Measurements from ENCODE around the gene ACVR1B. TPM values are rescaled to one million over a fixed set of nuclear protein-coding genes. Genes with fewer than 3 reads are reported as not detected.
A peak's percentile ranks its signal among the peaks of the same experiment; 100 is the strongest.

The ACVR1B gene
- total and polyA plus RNA-seq, 2 donors (not counting 3 experiments of a cell fraction or from before 2014, with no cell fraction given) = 29.0 to 33.7 TPM

DNA sequence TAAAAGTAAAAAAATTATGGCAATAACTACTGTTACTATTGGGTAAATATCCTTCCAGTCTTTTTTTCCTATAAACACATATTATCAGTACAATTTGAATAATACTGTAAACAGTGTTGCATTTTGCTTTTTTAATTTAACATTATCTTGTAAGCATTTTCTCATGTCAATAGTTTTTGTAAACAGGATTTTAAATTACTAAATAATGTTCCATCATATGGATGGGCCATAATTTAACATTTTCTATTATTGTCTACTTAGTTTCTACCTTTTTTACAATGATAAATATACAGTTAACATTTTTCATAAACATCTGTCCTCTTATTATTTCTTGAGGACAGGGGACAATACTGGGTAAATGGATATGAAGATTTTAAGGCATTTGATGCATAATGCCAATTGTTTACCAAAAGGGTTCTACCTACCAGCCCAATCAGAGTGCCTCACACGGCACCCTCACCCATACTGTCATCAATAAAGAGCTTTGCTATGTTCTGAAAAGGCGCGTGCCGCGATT is 759 bp upstream of the ACVR1B start:
- Histone ChIP-seq H3K27ac (ENCODE audit: insufficient read depth, low read depth, low read length) (peak overlapping the region; percentile 6), H3K9me3 (replicated peaks; ENCODE audit: control insufficient read depth, insufficient read depth, low read length) (no peaks in the 10 kb centered on the region), H3K9ac (replicated peaks; ENCODE audit: extremely low read depth, insufficient read depth, low read length) (peak overlapping the region; percentile 60), H3K4me3 (replicated peaks in 1 of 3; ENCODE audit: insufficient read depth in 1 of 3, low read depth in 1 of 3, low read length in 3 of 3) (peak overlapping the region; percentile 47 to 66 (median 59)), H3K4me1 (ENCODE audit: control insufficient read depth, extremely low read depth, insufficient read depth, low read length) (peaks cover 27% of the 10 kb centered on the region), H3K27me3 (ENCODE audit: control insufficient read depth in 2 of 2, insufficient read depth in 2 of 2, low read length in 2 of 2) (peaks cover 0 to 4% of the 10 kb centered on the region in 2 experiments), H2AFZ (ENCODE audit: low read depth, low read length) (peak overlapping the region; percentile 97), H3K9me1 (replicated peaks; ENCODE audit: control insufficient read depth, extremely low read depth, insufficient read depth, low read length) (no peaks in the 10 kb centered on the region), H3K4me2 (ENCODE audit: insufficient read depth, low read length) (peak overlapping the region; percentile 92), H4K20me1 (replicated peaks; ENCODE audit: control insufficient read depth, extremely low read depth, insufficient read depth, low read length) (peaks cover 2% of the 10 kb centered on the region), H3K79me2 (ENCODE audit: control insufficient read depth, insufficient read depth, low read length) (peaks cover 41% of the 10 kb centered on the region), H3K36me3 (ENCODE audit: control insufficient read depth in 2 of 2, extremely low read depth in 1 of 2, insufficient read depth in 2 of 2, low read length in 2 of 2) (no peaks in the 10 kb centered on the region)
- intact Hi-C loops (cut with micrococcal nuclease) = loop anchor here (1.0 kb wide), 1 partner anchor 24 kb away; no protein-coding TSS in a partner anchor
- POLR2A ChIA-PET = interaction anchor here (0.6 to 0.8 kb wide), 2 partner anchors 43 to 56 kb away, joined by 3 to 8 read pairs; partner anchors contain the start of gene TAMALIN
- FAIRE-seq (no peak), DNase-seq (ENCODE audit: low read depth, low spot score) (no peak)
- no TSS peak for BruUV-seq (replicated peaks)
- TF ChIP-seq JUN (IDR thresholded peaks at IDR 0.05; ENCODE audit: borderline replicate concordance, insufficient read depth, insufficient read length, low read depth) (no peak), MYC (IDR thresholded peaks at IDR 0.05; ENCODE audit: low read depth, low read length) (no peak), EZH2 (IDR thresholded peaks at IDR 0.05; ENCODE audit: borderline replicate concordance, low read depth, low read length, severe bottlenecking) (no peak), FOS (IDR thresholded peaks at IDR 0.05; ENCODE audit: borderline replicate concordance, insufficient read depth, low read length) (no peak), GATA2 (IDR thresholded peaks at IDR 0.05; ENCODE audit: insufficient read depth, insufficient read length, low read depth, low read length) (no peak)
- TF ChIP-seq, protein P1, sequence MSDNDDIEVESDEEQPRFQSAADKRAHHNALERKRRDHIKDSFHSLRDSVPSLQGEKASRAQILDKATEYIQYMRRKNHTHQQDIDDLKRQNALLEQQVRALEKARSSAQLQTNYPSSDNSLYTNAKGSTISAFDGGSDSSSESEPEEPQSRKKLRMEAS (IDR thresholded peaks at IDR 0.05; ENCODE audit: insufficient read depth, insufficient read length) = no peak
- CTCF ChIA-PET = interaction anchor here (0.5 to 3.7 kb wide), 10 partner anchors 9 to 75 kb away, joined by 3 to 24 read pairs (median 3); no protein-coding TSS in a partner anchor
- dilution Hi-C loops (cut with MboI; ENCODE audit: extremely low pct_ligation_motif_present, low sequenced_read_pairs) = no loop called here
